Measurements from ENCODE around the gene CCDC14. TPM values are rescaled to one million over a fixed set of nuclear protein-coding genes. Genes with fewer than 3 reads are reported as not detected.
"Not testable (repeated sequence)": the region's sequence is repeated elsewhere in the genome, so short reads cannot be mapped to it uniquely, and the experiment has no call there.

The CCDC14 gene
- total RNA-seq, 1 donor from 2014 or later: 83.3 TPM

DNA sequence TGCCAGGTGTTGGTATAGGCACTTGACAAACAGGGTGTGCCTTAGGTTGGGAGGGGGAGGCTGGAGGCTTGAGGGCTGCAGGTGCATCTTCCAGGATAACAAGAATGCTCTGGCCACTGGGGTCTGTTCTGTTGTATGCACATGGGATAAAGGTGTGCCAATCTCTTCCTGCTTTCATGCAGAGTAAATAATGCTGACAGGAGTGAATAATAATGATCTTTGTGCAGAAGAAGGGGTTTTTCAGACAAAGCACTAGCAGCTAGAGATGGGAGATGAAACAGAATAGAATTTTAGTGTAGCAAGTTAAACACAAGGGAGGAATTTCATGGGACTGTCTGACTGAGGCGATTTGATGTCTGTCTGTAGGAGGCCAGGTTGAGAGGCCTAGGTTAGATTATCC is 32.8 kb upstream of the CCDC14 start:
- TF ChIP-seq, protein P1, sequence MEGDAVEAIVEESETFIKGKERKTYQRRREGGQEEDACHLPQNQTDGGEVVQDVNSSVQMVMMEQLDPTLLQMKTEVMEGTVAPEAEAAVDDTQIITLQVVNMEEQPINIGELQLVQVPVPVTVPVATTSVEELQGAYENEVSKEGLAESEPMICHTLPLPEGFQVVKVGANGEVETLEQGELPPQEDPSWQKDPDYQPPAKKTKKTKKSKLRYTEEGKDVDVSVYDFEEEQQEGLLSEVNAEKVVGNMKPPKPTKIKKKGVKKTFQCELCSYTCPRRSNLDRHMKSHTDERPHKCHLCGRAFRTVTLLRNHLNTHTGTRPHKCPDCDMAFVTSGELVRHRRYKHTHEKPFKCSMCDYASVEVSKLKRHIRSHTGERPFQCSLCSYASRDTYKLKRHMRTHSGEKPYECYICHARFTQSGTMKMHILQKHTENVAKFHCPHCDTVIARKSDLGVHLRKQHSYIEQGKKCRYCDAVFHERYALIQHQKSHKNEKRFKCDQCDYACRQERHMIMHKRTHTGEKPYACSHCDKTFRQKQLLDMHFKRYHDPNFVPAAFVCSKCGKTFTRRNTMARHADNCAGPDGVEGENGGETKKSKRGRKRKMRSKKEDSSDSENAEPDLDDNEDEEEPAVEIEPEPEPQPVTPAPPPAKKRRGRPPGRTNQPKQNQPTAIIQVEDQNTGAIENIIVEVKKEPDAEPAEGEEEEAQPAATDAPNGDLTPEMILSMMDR (conservative IDR thresholded peaks at IDR 0.05): no peak
- no peaks in the 10 kb centered on the region for H3K36me3 Mint-ChIP-seq
- no peak overlapping the region for H3K4me3 Mint-ChIP-seq
- H3K27me3 Mint-ChIP-seq: peaks cover 47% of the 10 kb centered on the region
- no peaks in the 10 kb centered on the region for H3K9me3 Mint-ChIP-seq
- DNase-seq (ENCODE audit: extremely low spot score, unreplicated experiment): no peak
- no peaks in the 10 kb centered on the region for H3K4me1 Mint-ChIP-seq (ENCODE audit: unreplicated experiment)
- H3K27ac Mint-ChIP-seq: no peak overlapping the region

DNA sequence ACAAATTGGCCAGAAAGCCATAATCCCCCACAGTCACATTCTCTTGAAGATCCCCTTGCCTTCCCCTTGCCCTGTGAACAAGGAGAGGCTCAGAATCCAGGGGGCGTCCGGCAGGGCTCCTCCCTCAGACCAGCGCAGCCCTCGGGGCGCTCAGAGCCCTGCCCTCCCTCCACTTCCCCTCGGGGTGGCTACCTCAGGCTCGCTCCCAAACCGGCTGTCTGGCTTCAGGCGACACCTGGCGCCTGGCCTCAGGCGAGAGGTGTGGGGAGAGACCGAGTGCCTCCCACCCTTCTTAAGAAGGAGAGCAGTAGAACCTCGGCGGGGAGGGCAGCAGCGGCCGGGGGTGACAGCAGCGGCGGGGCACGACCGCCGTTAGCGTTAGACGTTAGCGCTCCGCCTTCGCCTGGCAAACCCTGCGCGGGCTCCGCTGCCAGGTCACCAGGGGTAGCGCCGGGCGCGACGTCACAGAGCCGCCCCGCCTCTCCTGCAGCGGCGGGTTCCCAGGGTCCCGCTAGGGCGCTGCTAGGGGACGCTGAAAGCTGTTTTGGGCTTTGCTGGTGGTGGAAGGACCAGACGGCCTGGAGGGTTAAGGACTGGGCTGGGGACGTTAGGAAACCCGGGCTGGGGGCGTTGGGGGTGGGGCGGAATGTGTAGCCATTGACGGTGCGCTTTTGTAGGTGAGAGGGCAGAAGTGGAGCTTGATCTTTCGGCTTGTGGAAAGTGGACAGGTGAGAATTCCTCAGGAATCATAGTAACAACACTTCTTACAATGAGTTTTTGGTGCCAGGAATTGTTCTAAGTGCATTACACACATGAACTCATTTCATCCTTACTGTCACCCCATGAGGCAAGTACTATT is 30.9 kb upstream of the CCDC14 start, which contains the start of gene ROPN1:
Gene ROPN1, minus strand, starts transcription at position 395 of the 859 bp plus-strand sequence. CDS start 11,643 bp downstream, outside the sequence.
- peaks cover 49% of the 10 kb centered on the region for H3K27me3 Mint-ChIP-seq
- not testable (repeated sequence) for H3K9me3 Mint-ChIP-seq; H3K4me1 Mint-ChIP-seq (ENCODE audit: unreplicated experiment); H3K36me3 Mint-ChIP-seq; H3K27ac Mint-ChIP-seq; DNase-seq (ENCODE audit: extremely low spot score, unreplicated experiment)
- H3K4me3 Mint-ChIP-seq: peak within 1 kb of the TSS; percentile 78

DNA sequence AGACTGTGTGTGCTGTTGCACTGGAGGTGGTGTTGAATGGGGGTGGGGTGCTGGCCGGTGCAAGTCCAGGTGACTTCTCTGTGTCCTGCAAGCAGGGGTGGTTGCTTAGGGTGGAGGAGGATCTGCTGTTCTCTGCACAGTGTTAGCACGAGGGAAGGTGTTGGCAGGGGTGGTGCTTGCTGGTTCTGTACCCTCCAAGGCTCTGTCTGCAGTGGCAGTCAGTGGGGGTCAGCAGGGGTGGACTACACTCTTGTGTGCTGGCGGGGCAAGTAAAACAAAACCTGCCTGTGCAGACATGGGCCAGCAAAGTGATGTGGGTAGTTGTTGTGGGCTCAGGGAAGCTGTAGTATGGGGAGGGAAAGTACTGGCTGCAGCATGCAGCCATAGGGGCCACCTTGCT is 25.4 kb upstream of the CCDC14 start:
- Mint-ChIP-seq H3K27me3 (peaks cover 63% of the 10 kb centered on the region), H3K9me3 (peaks cover 7% of the 10 kb centered on the region), H3K4me3 (no peak overlapping the region), H3K4me1 (ENCODE audit: unreplicated experiment) (no peaks in the 10 kb centered on the region), H3K36me3 (no peaks in the 10 kb centered on the region), H3K27ac (no peak overlapping the region)
- TF ChIP-seq, protein P1 (conservative IDR thresholded peaks at IDR 0.05): no peak
- no peak for DNase-seq (ENCODE audit: extremely low spot score, unreplicated experiment)

DNA sequence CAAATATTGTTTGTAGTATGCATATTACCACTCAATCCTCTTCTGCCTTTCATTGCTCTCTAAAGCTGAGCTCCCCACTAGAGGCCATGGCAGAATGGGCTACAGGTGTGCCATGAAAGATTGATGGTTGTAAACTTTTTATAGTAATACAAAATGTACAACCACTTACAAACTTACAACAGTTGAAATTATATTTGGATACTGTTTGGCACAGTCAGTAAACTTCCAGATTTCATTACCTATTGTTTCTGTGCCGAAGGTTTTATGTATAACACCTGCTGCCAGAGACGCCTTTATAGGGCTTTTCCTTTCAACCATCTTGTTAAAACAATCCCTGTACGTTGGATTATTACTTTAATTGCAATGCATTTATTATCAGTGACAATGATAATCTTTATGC is 23.9 kb upstream of the CCDC14 start:
- no peak overlapping the region for H3K27ac Mint-ChIP-seq
- H3K27me3 Mint-ChIP-seq: peaks cover 66% of the 10 kb centered on the region
- H3K4me3 Mint-ChIP-seq: no peak overlapping the region
- no peak for DNase-seq (ENCODE audit: extremely low spot score, unreplicated experiment)
- H3K36me3 Mint-ChIP-seq: no peaks in the 10 kb centered on the region
- H3K4me1 Mint-ChIP-seq (ENCODE audit: unreplicated experiment): peaks cover 5% of the 10 kb centered on the region
- H3K9me3 Mint-ChIP-seq: peaks cover 7% of the 10 kb centered on the region
- TF ChIP-seq, protein P1 (conservative IDR thresholded peaks at IDR 0.05): no peak

DNA sequence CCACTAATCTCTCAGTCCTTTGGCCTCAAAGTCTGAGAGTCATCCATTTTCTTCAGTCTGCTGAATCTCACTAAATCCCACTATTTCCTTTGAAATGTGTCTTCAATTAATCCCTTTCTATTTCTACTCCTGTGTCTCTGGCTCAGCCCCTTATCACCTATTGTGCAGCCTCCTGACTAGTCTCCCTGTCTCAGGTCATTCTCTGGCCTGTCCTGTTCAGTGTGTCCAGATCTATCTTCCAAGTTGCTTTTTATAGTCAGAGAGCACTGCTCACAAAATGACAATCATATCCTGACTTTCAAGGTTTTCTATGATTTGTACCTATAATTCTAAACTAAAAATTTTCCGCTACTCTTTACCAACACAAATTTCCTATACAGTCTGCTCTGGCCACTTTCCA is 23.3 kb upstream of the CCDC14 start:
- TF ChIP-seq, protein P1 (conservative IDR thresholded peaks at IDR 0.05): no peak
- Mint-ChIP-seq H3K4me1 (ENCODE audit: unreplicated experiment) (peaks cover 5% of the 10 kb centered on the region), H3K27me3 (peaks cover 64% of the 10 kb centered on the region), H3K9me3 (peaks cover 7% of the 10 kb centered on the region), H3K36me3 (no peaks in the 10 kb centered on the region), H3K27ac (no peak overlapping the region), H3K4me3 (no peak overlapping the region)
- DNase-seq (ENCODE audit: extremely low spot score, unreplicated experiment): no peak

DNA sequence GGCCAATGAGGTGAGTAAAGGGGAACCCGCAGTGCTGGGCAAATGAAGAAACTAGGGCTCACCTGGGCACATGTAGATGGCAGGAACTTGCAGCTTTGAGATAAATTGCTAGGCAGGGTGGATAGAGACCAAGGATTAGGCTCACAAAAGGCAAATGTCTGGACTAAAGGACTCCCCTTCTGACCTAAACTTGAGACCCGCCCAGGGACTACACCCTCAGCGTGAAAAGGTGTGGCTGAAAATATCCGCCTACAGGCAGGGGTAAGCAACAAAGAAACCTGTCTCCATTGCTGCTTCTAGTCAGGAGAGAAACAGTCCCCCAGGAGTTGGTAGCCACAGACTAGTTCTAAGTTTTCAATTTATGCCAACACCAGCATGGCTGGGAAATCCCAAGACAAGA is 20.3 kb upstream of the CCDC14 start:
- not testable (repeated sequence) for H3K27ac Mint-ChIP-seq; H3K36me3 Mint-ChIP-seq; H3K9me3 Mint-ChIP-seq; H3K4me3 Mint-ChIP-seq; DNase-seq (ENCODE audit: extremely low spot score, unreplicated experiment); H3K4me1 Mint-ChIP-seq (ENCODE audit: unreplicated experiment)
- peaks cover 52% of the 10 kb centered on the region for H3K27me3 Mint-ChIP-seq
